Activated T-helper 17 cell treated with anti-CD3 and anti-CD28 coated beads, Interleukin-2, amount 50 U/mL, for 72 hours (primary cell): ENCODE data around the gene NDUFAF5. TPM values are rescaled to one million over a fixed set of nuclear protein-coding genes. Genes with fewer than 3 reads are reported as not detected.

Source experiments
- ATAC-seq: fragments of 150-1000 bp; cut with Tn5 transposase; replicated peaks from 2 replicates; pipeline ENCODE4 v1.10.0; 2021; ENCODE audit warnings: mild to moderate bottlenecking, moderate library complexity
- H3K27ac Mint-ChIP-seq: one replicate; pipeline ENCODE4 v1.8.0; 2022; ENCODE audit warnings: mixed read lengths
- H3K27me3 Mint-ChIP-seq: one replicate; pipeline ENCODE4 v1.8.0; 2022; ENCODE audit warnings: mixed read lengths
- H3K36me3 Mint-ChIP-seq: one replicate; pipeline ENCODE4 v1.8.0; 2022; ENCODE audit warnings: low read depth, mild to moderate bottlenecking, mixed read lengths
- H3K4me1 Mint-ChIP-seq: one replicate; pipeline ENCODE4 v1.8.0; 2022; ENCODE audit warnings: mixed read lengths
- H3K4me3 Mint-ChIP-seq: one replicate; pipeline ENCODE4 v1.8.0; 2022; ENCODE audit warnings: mild to moderate bottlenecking, mixed read lengths
- H3K9me3 Mint-ChIP-seq: one replicate; pipeline ENCODE4 v1.8.0; 2022; ENCODE audit warnings: mixed read lengths
- total RNA-seq, 2 donors: library from RNA; stranded (reverse); gene quantifications; one replicate each; pipeline ENCODE4 v1.2.3, GENCODE V29; 2022

Gene NDUFAF5
- total RNA-seq, 2 donors from 2014 or later: 19.7 to 31.2 TPM

DNA sequence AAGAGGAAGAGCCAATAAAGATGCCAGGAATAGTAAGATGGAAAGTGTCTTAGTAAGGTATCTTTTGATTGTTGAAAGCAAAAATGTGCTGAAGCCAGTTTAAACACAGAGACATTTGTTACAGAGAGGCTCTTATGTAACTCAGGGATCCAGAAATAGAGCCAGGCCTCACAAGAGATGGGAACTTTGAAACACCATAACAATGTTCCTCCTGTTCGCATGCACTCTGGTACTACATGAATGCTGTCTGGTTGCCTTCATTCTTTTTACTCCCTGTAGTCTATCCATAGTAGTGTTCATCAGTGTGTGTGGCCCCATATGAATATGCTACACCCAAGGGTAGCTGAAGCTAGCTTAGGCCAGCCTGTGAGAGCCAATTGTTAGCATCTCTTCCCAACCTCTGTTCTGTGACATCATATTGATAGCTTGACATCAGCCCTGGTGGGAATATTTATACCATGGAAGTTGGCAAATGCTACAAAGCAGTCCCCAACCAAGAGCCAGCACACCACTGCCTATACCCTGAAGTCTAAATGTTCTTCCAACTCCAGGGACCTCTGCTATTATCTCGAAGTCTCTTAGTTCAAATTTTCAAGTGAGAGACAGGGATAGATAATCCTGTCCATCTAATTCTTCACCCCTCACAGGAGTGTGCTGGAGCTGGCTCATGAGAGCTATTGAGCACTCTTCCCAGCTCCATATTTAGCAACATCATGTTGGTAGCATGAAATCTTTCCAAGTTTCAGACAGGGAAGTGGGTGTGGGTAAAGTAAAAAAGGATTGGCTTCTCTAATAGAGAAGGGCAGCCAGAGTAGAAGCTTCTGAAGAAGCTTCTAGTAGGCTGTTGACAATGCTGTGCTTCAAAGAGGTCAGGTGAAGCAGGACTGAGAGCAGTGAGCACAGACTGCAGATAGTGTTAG is 7.0 kb downstream of the NDUFAF5 start:
- H3K4me3 Mint-ChIP-seq: no peak overlapping the region
- H3K36me3 Mint-ChIP-seq: peaks cover 90% of the 10 kb centered on the region
- H3K4me1 Mint-ChIP-seq: peaks cover 6% of the 10 kb centered on the region
- H3K27me3 Mint-ChIP-seq: no peaks in the 10 kb centered on the region
- H3K27ac Mint-ChIP-seq: no peak overlapping the region
- no peak for ATAC-seq
- no peaks in the 10 kb centered on the region for H3K9me3 Mint-ChIP-seq

DNA sequence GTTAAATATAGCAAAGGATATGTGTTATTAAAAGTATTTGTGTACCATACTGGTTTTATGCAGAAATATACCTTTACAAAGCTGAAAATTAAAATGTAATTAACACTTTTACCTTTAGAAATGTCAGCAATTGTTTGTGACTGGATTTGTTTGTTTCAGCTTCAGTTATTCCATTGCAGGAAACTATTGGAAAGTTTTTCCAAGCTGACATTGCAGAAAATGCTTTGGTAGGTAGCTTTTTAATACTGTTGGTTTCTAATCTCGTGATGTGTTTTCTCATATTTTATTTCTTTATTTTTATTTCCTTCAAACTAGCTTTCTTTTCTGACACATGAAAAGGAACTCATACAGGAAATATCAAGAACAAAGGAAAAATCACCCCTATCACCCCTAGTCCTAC is 8.2 kb downstream of the NDUFAF5 start:
- Mint-ChIP-seq H3K36me3 (peaks cover 94% of the 10 kb centered on the region), H3K9me3 (no peaks in the 10 kb centered on the region), H3K27me3 (no peaks in the 10 kb centered on the region), H3K4me3 (no peak overlapping the region), H3K27ac (no peak overlapping the region), H3K4me1 (no peaks in the 10 kb centered on the region)
- ATAC-seq: no peak

GRCh38 chr20:13794667-13795066 is 9.8 kb downstream of the NDUFAF5 start:
- no peak for ATAC-seq
- no peaks in the 10 kb centered on the region for H3K4me1 Mint-ChIP-seq
- H3K9me3 Mint-ChIP-seq: no peaks in the 10 kb centered on the region
- no peaks in the 10 kb centered on the region for H3K27me3 Mint-ChIP-seq
- H3K4me3 Mint-ChIP-seq: no peak overlapping the region
- H3K27ac Mint-ChIP-seq: no peak overlapping the region
- peaks cover 96% of the 10 kb centered on the region for H3K36me3 Mint-ChIP-seq

GRCh38 chr20:13799040-13799439 is 14.2 kb downstream of the NDUFAF5 start:
- Mint-ChIP-seq H3K4me3 (no peak overlapping the region), H3K36me3 (peaks cover 92% of the 10 kb centered on the region), H3K4me1 (no peaks in the 10 kb centered on the region), H3K27ac (no peak overlapping the region), H3K9me3 (no peaks in the 10 kb centered on the region), H3K27me3 (no peaks in the 10 kb centered on the region)
- no peak for ATAC-seq

GRCh38 chr20:13799974-13800373 is 15.1 kb downstream of the NDUFAF5 start:
- Mint-ChIP-seq H3K4me1 (no peaks in the 10 kb centered on the region), H3K27ac (no peak overlapping the region), H3K27me3 (no peaks in the 10 kb centered on the region), H3K36me3 (peaks cover 92% of the 10 kb centered on the region), H3K9me3 (no peaks in the 10 kb centered on the region), H3K4me3 (no peak overlapping the region)
- no peak for ATAC-seq

DNA sequence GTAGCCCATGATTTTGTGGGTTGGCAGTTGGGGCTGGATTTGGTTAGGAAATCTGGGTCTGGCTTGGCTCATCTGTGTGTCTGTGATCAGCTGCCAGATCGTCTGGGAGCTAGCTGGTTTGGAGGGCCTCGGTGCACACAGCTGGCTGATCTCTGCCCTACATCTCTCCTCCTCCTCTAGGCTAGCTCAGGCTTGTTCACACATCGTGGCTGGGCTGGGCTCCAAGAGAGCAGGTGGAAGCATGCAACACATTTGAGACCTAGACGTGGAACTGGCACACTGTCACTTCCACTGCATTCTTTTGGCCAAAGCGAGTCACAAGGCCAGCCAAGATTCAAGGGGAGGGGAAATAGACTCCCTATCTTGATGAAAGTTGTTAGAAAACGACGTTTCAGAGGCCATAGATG is 15.9 kb downstream of the NDUFAF5 start:
- Mint-ChIP-seq H3K9me3 (no peaks in the 10 kb centered on the region), H3K4me1 (no peaks in the 10 kb centered on the region), H3K27ac (no peak overlapping the region), H3K27me3 (no peaks in the 10 kb centered on the region), H3K4me3 (no peak overlapping the region), H3K36me3 (peaks cover 87% of the 10 kb centered on the region)
- no peak for ATAC-seq

- peaks cover 22% of the 10 kb centered on the region for H3K36me3 Mint-ChIP-seq
- H3K4me1 Mint-ChIP-seq: no peaks in the 10 kb centered on the region
- ATAC-seq: no peak
- no peaks in the 10 kb centered on the region for H3K9me3 Mint-ChIP-seq
- no peak overlapping the region for H3K27ac Mint-ChIP-seq
- no peak overlapping the region for H3K4me3 Mint-ChIP-seq
- no peaks in the 10 kb centered on the region for H3K27me3 Mint-ChIP-seq
These were observed 24.5 kb downstream of the NDUFAF5 start for GRCh38 chr20:13809373-13809772.

DNA sequence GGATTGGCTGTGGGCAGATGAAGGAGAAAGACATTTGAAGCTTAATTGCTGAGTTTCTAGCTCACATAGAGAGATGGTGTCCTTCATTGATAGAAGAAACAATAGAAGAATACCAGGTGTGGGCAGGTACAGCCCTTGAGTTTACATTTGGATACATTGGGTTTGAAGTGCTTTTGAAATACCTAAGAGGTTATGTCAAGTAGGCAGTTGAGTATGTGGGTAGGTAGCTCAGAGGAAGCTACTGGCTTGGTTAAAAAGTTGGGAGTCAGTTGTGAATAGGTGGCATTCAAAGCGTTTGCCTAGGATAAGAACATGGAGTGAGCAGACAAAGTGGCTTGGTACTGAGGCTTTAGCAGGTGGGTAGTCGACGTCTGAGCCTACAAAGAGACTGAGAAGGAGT is 25.0 kb downstream of the NDUFAF5 start:
- no peak for ATAC-seq
- Mint-ChIP-seq H3K27me3 (no peaks in the 10 kb centered on the region), H3K27ac (no peak overlapping the region), H3K4me1 (no peaks in the 10 kb centered on the region), H3K36me3 (peaks cover 22% of the 10 kb centered on the region), H3K9me3 (no peaks in the 10 kb centered on the region), H3K4me3 (no peak overlapping the region)

GRCh38 chr20:13810446-13810845 is 25.6 kb downstream of the NDUFAF5 start:
- no peak overlapping the region for H3K4me3 Mint-ChIP-seq
- no peaks in the 10 kb centered on the region for H3K9me3 Mint-ChIP-seq
- H3K4me1 Mint-ChIP-seq: no peaks in the 10 kb centered on the region
- peaks cover 24% of the 10 kb centered on the region for H3K36me3 Mint-ChIP-seq
- no peak overlapping the region for H3K27ac Mint-ChIP-seq
- no peak for ATAC-seq
- H3K27me3 Mint-ChIP-seq: no peaks in the 10 kb centered on the region

GRCh38 chr20:13813910-13814309 is 29.1 kb downstream of the NDUFAF5 start:
- H3K9me3 Mint-ChIP-seq: no peaks in the 10 kb centered on the region
- ATAC-seq: no peak
- H3K27me3 Mint-ChIP-seq: no peaks in the 10 kb centered on the region
- H3K4me3 Mint-ChIP-seq: no peak overlapping the region
- peak overlapping the region; percentile 13 for H3K27ac Mint-ChIP-seq
- peaks cover 8% of the 10 kb centered on the region for H3K4me1 Mint-ChIP-seq
- peaks cover 55% of the 10 kb centered on the region for H3K36me3 Mint-ChIP-seq

DNA sequence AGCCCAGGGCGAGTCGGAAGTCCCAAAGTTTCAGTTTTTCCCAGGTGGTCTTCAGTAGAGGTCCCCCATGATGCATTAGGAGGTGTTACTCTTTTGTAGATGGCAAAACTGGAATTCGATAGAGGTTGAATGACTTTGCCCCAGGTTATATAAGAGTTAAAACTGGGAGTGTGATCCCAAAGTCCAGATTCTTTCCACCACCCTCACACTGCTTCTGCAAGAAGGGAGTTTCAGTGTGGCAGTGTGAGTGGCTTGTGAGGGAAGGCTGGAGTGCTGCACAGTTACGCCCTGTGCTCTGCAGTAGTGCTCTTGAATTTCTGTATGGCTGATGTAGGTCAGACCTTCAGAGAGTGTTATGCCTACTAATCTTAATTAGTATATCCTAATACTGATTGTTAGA is 29.8 kb downstream of the NDUFAF5 start:
- no peak for ATAC-seq
- H3K4me3 Mint-ChIP-seq: no peak overlapping the region
- peaks cover 8% of the 10 kb centered on the region for H3K4me1 Mint-ChIP-seq
- H3K36me3 Mint-ChIP-seq: peaks cover 56% of the 10 kb centered on the region
- H3K9me3 Mint-ChIP-seq: no peaks in the 10 kb centered on the region
- no peak overlapping the region for H3K27ac Mint-ChIP-seq
- no peaks in the 10 kb centered on the region for H3K27me3 Mint-ChIP-seq

- Mint-ChIP-seq H3K4me3 (peak overlapping the region; percentile 49), H3K9me3 (no peaks in the 10 kb centered on the region), H3K27me3 (no peaks in the 10 kb centered on the region), H3K4me1 (peaks cover 8% of the 10 kb centered on the region), H3K36me3 (peaks cover 56% of the 10 kb centered on the region), H3K27ac (peak overlapping the region; percentile 90)
- ATAC-seq: peak; percentile 79
These were observed 31.9 kb downstream of the NDUFAF5 start for GRCh38 chr20:13816757-13817156.

DNA sequence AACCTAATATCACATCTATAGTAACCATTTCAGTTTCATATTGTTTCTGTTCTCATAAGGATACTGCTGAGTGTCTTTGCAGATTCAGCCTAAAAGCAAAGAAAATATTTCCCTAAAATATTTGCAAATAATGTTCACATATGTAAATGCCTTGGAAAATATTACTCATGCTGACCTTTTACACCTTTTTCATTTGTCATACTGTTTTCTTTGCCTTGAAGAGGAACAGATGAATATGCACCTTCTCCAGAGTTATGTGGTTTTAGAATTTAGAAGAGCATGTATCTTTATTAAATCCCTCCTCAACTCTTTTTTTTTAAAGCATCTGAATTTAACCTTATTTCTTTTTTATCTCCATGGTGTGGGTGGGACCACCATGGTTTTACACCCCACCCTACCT is 32.5 kb downstream of the NDUFAF5 start:
- Mint-ChIP-seq H3K9me3 (no peaks in the 10 kb centered on the region), H3K27me3 (no peaks in the 10 kb centered on the region), H3K4me1 (peaks cover 8% of the 10 kb centered on the region), H3K27ac (peak overlapping the region; percentile 90), H3K4me3 (peak overlapping the region; percentile 20), H3K36me3 (peaks cover 56% of the 10 kb centered on the region)
- ATAC-seq: peak; percentile 42

DNA sequence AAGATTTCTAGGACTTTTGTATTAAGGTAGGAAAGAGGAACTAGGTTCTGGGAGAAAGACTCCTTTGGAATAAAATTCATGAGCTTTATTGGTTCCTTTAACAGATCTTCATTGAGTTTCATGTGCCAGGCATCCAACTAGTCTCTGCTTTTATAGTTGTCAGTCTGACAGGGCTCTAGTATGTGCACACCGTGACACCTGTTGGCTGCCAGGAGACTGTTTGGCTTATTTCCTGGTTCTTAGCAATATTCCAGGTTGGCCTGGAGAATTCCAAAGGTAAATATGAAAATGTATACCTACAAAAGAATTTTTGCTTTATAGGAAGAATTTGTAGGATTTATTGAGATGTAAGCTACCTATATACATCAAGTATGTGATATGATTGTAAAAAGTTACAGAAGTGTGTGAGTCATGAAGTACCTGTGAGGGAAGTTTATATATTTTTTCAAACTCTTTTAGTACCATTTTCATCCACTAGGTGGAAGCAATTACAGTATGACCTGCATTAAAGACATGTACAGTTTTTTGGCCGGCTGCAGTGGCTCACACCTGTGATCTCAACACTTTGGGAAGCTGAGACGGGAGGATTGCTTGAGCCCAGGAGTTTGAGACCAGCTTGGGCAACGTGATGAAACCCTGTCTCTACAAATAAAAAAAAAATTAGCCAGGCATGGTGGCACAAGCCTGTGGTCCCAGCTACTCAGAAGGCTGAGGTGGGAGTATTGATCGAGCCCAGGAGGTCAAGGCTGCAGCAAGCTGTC is 35.2 kb downstream of the NDUFAF5 start:
- H3K9me3 Mint-ChIP-seq: no peaks in the 10 kb centered on the region
- no peak overlapping the region for H3K4me3 Mint-ChIP-seq
- H3K27me3 Mint-ChIP-seq: no peaks in the 10 kb centered on the region
- peaks cover 36% of the 10 kb centered on the region for H3K36me3 Mint-ChIP-seq
- peaks cover 8% of the 10 kb centered on the region for H3K4me1 Mint-ChIP-seq
- ATAC-seq: peak; percentile 69
- no peak overlapping the region for H3K27ac Mint-ChIP-seq

- no peaks in the 10 kb centered on the region for H3K9me3 Mint-ChIP-seq
- ATAC-seq: no peak
- peaks cover 21% of the 10 kb centered on the region for H3K36me3 Mint-ChIP-seq
- no peak overlapping the region for H3K27ac Mint-ChIP-seq
- H3K4me3 Mint-ChIP-seq: no peak overlapping the region
- H3K27me3 Mint-ChIP-seq: no peaks in the 10 kb centered on the region
- peaks cover 1% of the 10 kb centered on the region for H3K4me1 Mint-ChIP-seq
These were observed 37.0 kb downstream of the NDUFAF5 start for GRCh38 chr20:13821876-13822275.
